Measurements from ENCODE around the gene BOK.
A peak's percentile ranks its signal among the peaks of the same experiment; 100 is the strongest.

BOK gene

GRCh38 chr2:241538838-241539615 is 19.5 kb upstream of the BOK start:
- no peak for DNase-seq (ENCODE audit: low read depth)

GRCh38 chr2:241539616-241540374 is 18.8 kb upstream of the BOK start:
- DNase-seq (ENCODE audit: low read depth): no peak

GRCh38 chr2:241540401-241540770 is 18.2 kb upstream of the BOK start:
- no peak for DNase-seq (ENCODE audit: low read depth)

GRCh38 chr2:241540771-241541561 is 17.6 kb upstream of the BOK start:
- DNase-seq (ENCODE audit: low read depth): peak; percentile 47

- DNase-seq (ENCODE audit: low read depth): no peak
These were observed 16.8 kb upstream of the BOK start for GRCh38 chr2:241541564-241542277.

GRCh38 chr2:241542278-241542605 is 16.3 kb upstream of the BOK start:
- DNase-seq (ENCODE audit: low read depth): no peak

GRCh38 chr2:241545106-241545505 is 13.4 kb upstream of the BOK start:
- no peak for DNase-seq (ENCODE audit: low read depth)

GRCh38 chr2:241545523-241546473 is 12.7 kb upstream of the BOK start:
- no peak for DNase-seq (ENCODE audit: low read depth)

GRCh38 chr2:241546771-241547498 is 11.6 kb upstream of the BOK start:
- DNase-seq (ENCODE audit: low read depth): no peak

- no peak for DNase-seq (ENCODE audit: low read depth)
These were observed 10.6 kb upstream of the BOK start for GRCh38 chr2:241547781-241548450.

GRCh38 chr2:241548451-241548835 is 10.1 kb upstream of the BOK start:
- DNase-seq (ENCODE audit: low read depth): no peak

- no peak for DNase-seq (ENCODE audit: low read depth)
These were observed 7.6 kb upstream of the BOK start for GRCh38 chr2:241550616-241551580.

- no peak for DNase-seq (ENCODE audit: low read depth)
These were observed 6.9 kb upstream of the BOK start for GRCh38 chr2:241551599-241551997.

- DNase-seq (ENCODE audit: low read depth): no peak
These were observed 6.4 kb upstream of the BOK start for GRCh38 chr2:241551998-241552737.

- no peak for DNase-seq (ENCODE audit: low read depth)
These were observed 5.1 kb upstream of the BOK start for GRCh38 chr2:241553512-241553830.

GRCh38 chr2:241553981-241554380 is 4.6 kb upstream of the BOK start:
- no peak for DNase-seq (ENCODE audit: low read depth)

GRCh38 chr2:241554610-241555322 is 3.8 kb upstream of the BOK start:
- DNase-seq (ENCODE audit: low read depth): no peak

All from activated T-cell treated with anti-CD3 and anti-CD28 coated beads for 24 hours (primary cell).